Lung (tissue), 12 donors: ENCODE data around the gene ZNRD2. TPM values are rescaled to one million over a fixed set of nuclear protein-coding genes. Genes with fewer than 3 reads are reported as not detected.

Experiments used
- ATAC-seq: fragments of 200-7000 bp; cut with Tn5 transposase; one replicate; pipeline ENCODE4 v1.9.1; 2020; ENCODE audit warnings: moderate number of reproducible peaks; ENCODE audit not compliant: insufficient read depth, low FRiP score
- DNase-seq, 3 donors: peaks; one replicate each; pipeline ENCODE4 v3.0.0-alpha.2; 2013 to 2017
- H3K27ac ChIP-seq, 2 donors: one replicate each; pipeline ENCODE4 v1.5.1; 2013; ENCODE audit warnings: mild to moderate bottlenecking in 2 of 2, moderate library complexity in 2 of 2, control low read depth in 1 of 2, inconsistent platforms in 1 of 2, low read depth in 1 of 2, low read length in 1 of 2
- H3K27me3 ChIP-seq, 3 donors: one replicate each; pipeline ENCODE4 v1.5.1; 2013; ENCODE audit warnings: low read length in 2 of 3; ENCODE audit not compliant: control insufficient read depth in 3 of 3, insufficient read depth in 3 of 3
- H3K36me3 ChIP-seq, 4 donors: one replicate each; pipeline ENCODE4 v1.5.1; 2013; ENCODE audit warnings: low read length in 4 of 4, mild to moderate bottlenecking in 1 of 4, moderate library complexity in 1 of 4; ENCODE audit not compliant: control insufficient read depth in 4 of 4, insufficient read depth in 4 of 4
- H3K4me1 ChIP-seq, 5 donors: one replicate each; pipeline ENCODE4 v1.5.1; 2013; ENCODE audit warnings: low read length in 5 of 5, mild to moderate bottlenecking in 2 of 5, moderate library complexity in 1 of 5; ENCODE audit not compliant: control insufficient read depth in 5 of 5, insufficient read depth in 5 of 5
- H3K4me3 ChIP-seq: one replicate; pipeline ENCODE4 v1.5.1; 2013; ENCODE audit warnings: mild to moderate bottlenecking, control low read depth, moderate library complexity
- H3K9ac ChIP-seq, 2 donors: one replicate each; pipeline ENCODE4 v1.5.1; 2013; ENCODE audit warnings: low read length in 2 of 2, control low read depth in 1 of 2; ENCODE audit not compliant: insufficient read depth in 1 of 2
- H3K9me3 ChIP-seq, 4 donors: one replicate each; pipeline ENCODE4 v1.5.1; 2013; ENCODE audit warnings: low read length in 3 of 4, mild to moderate bottlenecking in 1 of 4, moderate library complexity in 1 of 4; ENCODE audit not compliant: control insufficient read depth in 4 of 4, insufficient read depth in 3 of 4
- WGBS, 2 donors: extraction: QIAGEN DNeasy Blood & Tissue Kit; methylation state at CpG; one replicate each; pipeline ENCODE4 v1.1.7; 2013; 5-methylcytosine and 5-hydroxymethylcytosine counted together
- polyA plus RNA-seq, 2 donors: library from polyadenylated mRNA; stranded (reverse); fragments of 200-250 nt; gene quantifications; one replicate each; pipeline ENCODE4 v1.2.1, GENCODE V29; 2013
- total RNA-seq, 2 donors: library from RNA; depleted of rRNA in 1 of 2; stranded (reverse); fragments of >200 nt in 1 of 2; gene quantifications; one replicate each; pipeline ENCODE4 v1.2.1, GENCODE V29; 2014 to 2021
- TF ChIP-seq, protein P1 (sequence below): IDR thresholded peaks from 2 replicates; pipeline ENCODE4 v1.5.1; 2012; ENCODE audit warnings: mild to moderate bottlenecking; ENCODE audit errors: control extremely low read depth, extremely low read depth
- donor health status: control.
- donor health status: control.
- donor health status: Bipolar disorder and iron deficiency.
- donor health status: healthy.
- donor health status: DM: yes; HTN: yes; CAD: no.

The ZNRD2 gene
- total and polyA plus RNA-seq, 4 donors, result 22.0 to 81.5 (median 50.8) TPM

DNA sequence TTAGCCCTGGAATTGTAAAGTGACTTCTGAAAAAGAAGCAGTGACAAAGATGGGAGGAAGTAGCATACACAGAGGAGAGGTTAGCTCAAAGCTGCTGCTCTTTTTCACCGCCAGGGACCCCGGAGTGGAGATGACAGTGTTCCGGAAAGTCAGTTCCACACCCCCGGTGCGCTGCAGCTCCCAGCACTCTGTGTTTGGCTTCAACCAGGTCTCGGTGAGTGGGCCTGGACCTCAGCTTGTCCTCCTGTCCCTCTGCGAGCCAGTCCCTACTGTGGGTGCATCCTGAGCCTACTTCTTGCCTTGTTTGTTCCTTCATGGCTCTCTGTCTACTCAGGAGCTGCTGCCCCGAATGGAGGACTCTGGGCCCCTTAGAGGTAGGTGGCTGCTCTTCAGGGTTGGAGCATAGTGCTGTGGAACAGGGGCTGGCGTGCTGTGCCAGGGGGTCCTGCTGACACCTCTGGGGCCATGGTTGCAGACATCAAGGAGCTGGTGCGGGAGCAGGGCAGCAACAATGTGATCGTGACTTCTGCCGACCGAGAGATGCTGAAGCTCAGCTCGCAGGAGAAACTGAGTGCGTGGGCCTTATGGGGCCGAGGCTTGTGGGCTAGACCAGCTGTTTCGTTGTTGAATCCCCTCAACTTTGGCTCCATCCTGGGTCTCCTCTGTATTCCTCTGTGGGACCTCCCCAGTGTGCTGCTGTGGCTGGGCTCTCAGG lies 47.0 kb downstream of the ZNRD2 start:
- WGBS, 2 donors, result 93 to 94% methylated on average over 17 of the region's 17 CpGs
- H3K4me1 ChIP-seq, result peaks cover 0 to 20% (median 9%) of the 10 kb centered on the region in 5 donors
- no peaks in the 10 kb centered on the region for H3K27me3 ChIP-seq
- H3K4me3 ChIP-seq, result no peak overlapping the region
- peaks cover 0 to 46% (median 23%) of the 10 kb centered on the region in 4 donors for H3K36me3 ChIP-seq
- no peaks in the 10 kb centered on the region for H3K9me3 ChIP-seq
- H3K9ac ChIP-seq, result no peak overlapping the region
- no peak overlapping the region for H3K27ac ChIP-seq
- ATAC-seq (no peak), DNase-seq (no peak)
- TF ChIP-seq, protein P1, sequence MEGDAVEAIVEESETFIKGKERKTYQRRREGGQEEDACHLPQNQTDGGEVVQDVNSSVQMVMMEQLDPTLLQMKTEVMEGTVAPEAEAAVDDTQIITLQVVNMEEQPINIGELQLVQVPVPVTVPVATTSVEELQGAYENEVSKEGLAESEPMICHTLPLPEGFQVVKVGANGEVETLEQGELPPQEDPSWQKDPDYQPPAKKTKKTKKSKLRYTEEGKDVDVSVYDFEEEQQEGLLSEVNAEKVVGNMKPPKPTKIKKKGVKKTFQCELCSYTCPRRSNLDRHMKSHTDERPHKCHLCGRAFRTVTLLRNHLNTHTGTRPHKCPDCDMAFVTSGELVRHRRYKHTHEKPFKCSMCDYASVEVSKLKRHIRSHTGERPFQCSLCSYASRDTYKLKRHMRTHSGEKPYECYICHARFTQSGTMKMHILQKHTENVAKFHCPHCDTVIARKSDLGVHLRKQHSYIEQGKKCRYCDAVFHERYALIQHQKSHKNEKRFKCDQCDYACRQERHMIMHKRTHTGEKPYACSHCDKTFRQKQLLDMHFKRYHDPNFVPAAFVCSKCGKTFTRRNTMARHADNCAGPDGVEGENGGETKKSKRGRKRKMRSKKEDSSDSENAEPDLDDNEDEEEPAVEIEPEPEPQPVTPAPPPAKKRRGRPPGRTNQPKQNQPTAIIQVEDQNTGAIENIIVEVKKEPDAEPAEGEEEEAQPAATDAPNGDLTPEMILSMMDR, result no peak

DNA sequence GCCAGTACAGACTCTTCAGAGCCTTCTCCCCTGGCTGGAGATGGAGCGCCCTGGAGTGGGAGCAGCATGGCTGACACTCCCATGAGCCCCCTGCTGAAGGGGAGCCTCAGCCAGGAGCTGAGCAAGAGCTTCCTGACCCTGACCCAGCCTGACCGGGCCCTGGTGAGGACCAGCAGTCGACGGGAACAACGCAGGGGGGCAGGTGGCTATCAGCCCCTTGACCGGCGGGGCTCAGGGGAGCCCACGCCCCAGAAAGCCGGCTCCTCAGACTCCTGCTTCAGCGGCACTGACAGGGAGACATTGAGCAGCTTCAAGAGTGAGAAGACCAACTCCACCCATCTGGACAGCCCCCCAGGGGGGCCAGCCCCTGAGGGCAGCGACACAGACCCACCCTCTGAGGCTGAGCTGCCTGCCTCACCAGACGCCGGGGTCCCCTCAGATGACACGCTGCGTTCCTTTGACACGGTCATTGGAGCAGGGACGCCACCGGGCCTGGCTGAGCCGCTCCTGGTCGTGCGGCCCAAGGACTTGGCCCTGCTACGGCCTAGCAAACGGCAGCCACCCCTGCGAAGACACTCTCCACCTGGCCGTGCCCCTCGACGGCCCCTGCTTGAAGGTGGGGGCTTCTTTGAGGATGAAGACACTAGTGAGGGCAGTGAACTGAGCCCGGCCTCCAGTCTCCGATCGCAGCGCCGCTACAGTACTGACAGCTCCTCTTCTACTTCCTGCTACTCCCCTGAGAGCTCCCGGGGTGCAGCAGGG lies 47.9 kb downstream of the ZNRD2 start:
- 95 to 97% methylated on average over 31 to 33 of the region's 33 CpGs for WGBS, 2 donors
- no peak overlapping the region for H3K4me3 ChIP-seq
- DNase-seq (no peak), ATAC-seq (no peak)
- H3K9me3 ChIP-seq, result no peaks in the 10 kb centered on the region
- TF ChIP-seq, protein P1, result no peak
- peaks cover 0 to 46% (median 21%) of the 10 kb centered on the region in 4 donors for H3K36me3 ChIP-seq
- no peak overlapping the region for H3K9ac ChIP-seq
- no peak overlapping the region for H3K27ac ChIP-seq
- peaks cover 0 to 11% (median 6%) of the 10 kb centered on the region in 5 donors for H3K4me1 ChIP-seq
- H3K27me3 ChIP-seq, result no peaks in the 10 kb centered on the region

DNA sequence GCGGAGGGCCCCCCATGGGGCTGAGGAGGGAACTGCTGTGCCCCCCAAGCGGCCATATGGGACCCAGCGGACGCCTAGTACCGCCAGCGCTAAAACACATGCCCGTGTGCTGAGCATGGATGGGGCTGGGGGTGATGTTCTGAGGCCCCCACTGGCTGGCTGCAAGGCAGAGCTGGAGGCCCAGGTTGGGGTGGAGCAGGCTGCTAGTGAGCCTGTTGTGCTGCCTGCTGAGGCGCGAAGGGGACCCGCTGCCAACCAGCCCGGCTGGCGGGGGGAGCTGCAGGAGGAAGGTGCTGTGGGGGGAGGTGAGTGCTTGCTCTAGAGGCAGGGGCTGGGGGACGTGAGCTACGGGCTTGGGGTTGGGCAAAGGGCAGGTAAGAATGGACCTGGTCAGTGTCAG lies 48.5 kb downstream of the ZNRD2 start:
- Histone ChIP-seq H3K27ac (no peak overlapping the region), H3K36me3 (peaks cover 0 to 52% (median 21%) of the 10 kb centered on the region in 4 donors), H3K4me1 (peaks cover 0 to 9% (median 6%) of the 10 kb centered on the region in 5 donors), H3K27me3 (no peaks in the 10 kb centered on the region), H3K9me3 (no peaks in the 10 kb centered on the region), H3K4me3 (no peak overlapping the region), H3K9ac (no peak overlapping the region)
- 95 to 98% methylated on average over 14 of the region's 14 CpGs for WGBS, 2 donors
- TF ChIP-seq, protein P1, result no peak
- ATAC-seq (no peak), DNase-seq (no peak)
